ENCODE measurements around the gene ZNF414. TPM values are rescaled to one million over a fixed set of nuclear protein-coding genes. Genes with fewer than 3 reads are reported as not detected.

Gene ZNF414
- polyA plus RNA-seq, 1 donor from 2014 or later = 3.4 TPM

GRCh38 chr19:8532225-8532624 lies 18.3 kb upstream of the ZNF414 start:
- Histone ChIP-seq H3K4me2 (ENCODE audit: low read length) (no peak overlapping the region), H3K9me2 (ENCODE audit: insufficient read depth, low read length) (no peaks in the 10 kb centered on the region), H2AFZ (ENCODE audit: low read depth, low read length) (no peak overlapping the region), H3K9me3 (ENCODE audit: low read length) (no peaks in the 10 kb centered on the region), H3K79me2 (replicated peaks; ENCODE audit: insufficient read depth, low read length) (no peaks in the 10 kb centered on the region), H3F3A (ENCODE audit: insufficient read depth, low read length, poor library complexity, severe bottlenecking) (no peaks in the 10 kb centered on the region), H4K20me1 (ENCODE audit: insufficient read depth) (no peaks in the 10 kb centered on the region), H3K36me3 (ENCODE audit: insufficient read depth, low read length) (no peaks in the 10 kb centered on the region), H3K27ac (ENCODE audit: low read length) (no peak overlapping the region), H3K9ac (ENCODE audit: low read length) (no peak overlapping the region), H3K4me3 (ENCODE audit: low read length) (no peak overlapping the region), H3K27me3 (ENCODE audit: insufficient read depth, low read depth, low read length) (no peaks in the 10 kb centered on the region)
- TF ChIP-seq EP300 (conservative IDR thresholded peaks at IDR 0.05; ENCODE audit: poor library complexity, severe bottlenecking) = no peak

DNA sequence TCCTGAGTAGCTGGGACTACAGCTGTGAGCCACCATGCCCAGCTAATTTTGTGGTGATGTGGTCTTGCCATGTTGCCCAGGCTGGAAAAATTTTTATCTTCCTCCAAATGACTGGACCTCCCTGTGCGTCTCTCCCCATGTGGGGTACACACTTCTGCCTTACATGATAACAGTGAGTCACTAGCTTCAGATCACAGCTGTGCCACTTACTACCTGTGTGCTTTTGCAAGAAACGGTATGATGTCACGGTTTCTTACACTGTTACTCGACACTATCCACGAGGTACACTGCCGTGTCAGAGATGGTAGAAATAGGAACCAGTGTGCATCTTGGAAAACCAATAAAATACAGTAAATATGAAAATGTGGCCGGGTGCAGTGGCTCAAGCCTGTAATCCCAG lies 17.5 kb upstream of the ZNF414 start:
- Histone ChIP-seq H3K27me3 (ENCODE audit: insufficient read depth, low read depth, low read length) (no peaks in the 10 kb centered on the region), H4K20me1 (ENCODE audit: insufficient read depth) (no peaks in the 10 kb centered on the region), H3K9ac (ENCODE audit: low read length) (no peak overlapping the region), H3F3A (ENCODE audit: insufficient read depth, low read length, poor library complexity, severe bottlenecking) (no peaks in the 10 kb centered on the region), H3K79me2 (replicated peaks; ENCODE audit: insufficient read depth, low read length) (no peaks in the 10 kb centered on the region), H3K4me2 (ENCODE audit: low read length) (no peak overlapping the region), H3K4me3 (ENCODE audit: low read length) (no peak overlapping the region), H3K9me2 (ENCODE audit: insufficient read depth, low read length) (no peaks in the 10 kb centered on the region), H3K9me3 (ENCODE audit: low read length) (no peaks in the 10 kb centered on the region), H2AFZ (ENCODE audit: low read depth, low read length) (no peak overlapping the region), H3K36me3 (ENCODE audit: insufficient read depth, low read length) (no peaks in the 10 kb centered on the region), H3K27ac (ENCODE audit: low read length) (no peak overlapping the region)
- TF ChIP-seq, protein P1, sequence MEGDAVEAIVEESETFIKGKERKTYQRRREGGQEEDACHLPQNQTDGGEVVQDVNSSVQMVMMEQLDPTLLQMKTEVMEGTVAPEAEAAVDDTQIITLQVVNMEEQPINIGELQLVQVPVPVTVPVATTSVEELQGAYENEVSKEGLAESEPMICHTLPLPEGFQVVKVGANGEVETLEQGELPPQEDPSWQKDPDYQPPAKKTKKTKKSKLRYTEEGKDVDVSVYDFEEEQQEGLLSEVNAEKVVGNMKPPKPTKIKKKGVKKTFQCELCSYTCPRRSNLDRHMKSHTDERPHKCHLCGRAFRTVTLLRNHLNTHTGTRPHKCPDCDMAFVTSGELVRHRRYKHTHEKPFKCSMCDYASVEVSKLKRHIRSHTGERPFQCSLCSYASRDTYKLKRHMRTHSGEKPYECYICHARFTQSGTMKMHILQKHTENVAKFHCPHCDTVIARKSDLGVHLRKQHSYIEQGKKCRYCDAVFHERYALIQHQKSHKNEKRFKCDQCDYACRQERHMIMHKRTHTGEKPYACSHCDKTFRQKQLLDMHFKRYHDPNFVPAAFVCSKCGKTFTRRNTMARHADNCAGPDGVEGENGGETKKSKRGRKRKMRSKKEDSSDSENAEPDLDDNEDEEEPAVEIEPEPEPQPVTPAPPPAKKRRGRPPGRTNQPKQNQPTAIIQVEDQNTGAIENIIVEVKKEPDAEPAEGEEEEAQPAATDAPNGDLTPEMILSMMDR (IDR thresholded peaks at IDR 0.05; ENCODE audit: poor library complexity, severe bottlenecking) = no peak
- TF ChIP-seq EZH2 (IDR thresholded peaks at IDR 0.05; ENCODE audit: borderline replicate concordance, insufficient read depth, low read length, poor library complexity, severe bottlenecking) (no peak), REST (IDR thresholded peaks at IDR 0.05; ENCODE audit: borderline replicate concordance) (no peak), RAD21 (conservative IDR thresholded peaks at IDR 0.05) (no peak), POLR2AphosphoS5 (IDR thresholded peaks at IDR 0.05) (no peak), TAF1 (IDR thresholded peaks at IDR 0.05; ENCODE audit: low read depth) (no peak), EP300 (conservative IDR thresholded peaks at IDR 0.05; ENCODE audit: poor library complexity, severe bottlenecking) (no peak), SMC3 (conservative IDR thresholded peaks at IDR 0.05; ENCODE audit: poor library complexity) (no peak), MXI1 (conservative IDR thresholded peaks at IDR 0.05; ENCODE audit: poor library complexity, severe bottlenecking) (no peak)
